GM13976 (cell line): ENCODE data around the gene HOXB6.

Experiments used
- DNase-seq: peaks from one replicate; pipeline ENCODE4 v3.0.0; 2012; ENCODE audit warnings: low spot score
- CTCF ChIP-seq: IDR thresholded peaks from 2 replicates; pipeline ENCODE4 v1.5.1; 2012; ENCODE audit warnings: borderline replicate concordance, mild to moderate bottlenecking; ENCODE audit not compliant: insufficient read depth; ENCODE audit errors: extremely low read depth, missing control alignments, control extremely low read depth
- in situ Hi-C: fragments of 300-500 bp; cut with MboI; formaldehyde crosslinking; loops from one replicate; pipeline ENCODE4 v1.12.0; 2022; ENCODE audit warnings: low sequenced_read_pairs, mixed read lengths, inconsistent platforms; ENCODE audit not compliant: unreplicated experiment

The HOXB6 gene

GRCh38 chr17:48567209-48567608 lies 37.6 kb downstream of the HOXB6 start:
- DNase-seq, result no peak
- in situ Hi-C loops, result no loop called here
- TF ChIP-seq CTCF, result no peak

GRCh38 chr17:48566717-48567116 lies 38.1 kb downstream of the HOXB6 start:
- in situ Hi-C loops, result no loop called here
- no peak for DNase-seq
- no peak for TF ChIP-seq CTCF

- no peak for DNase-seq
- TF ChIP-seq CTCF, result no peak
- in situ Hi-C loops, result no loop called here
Observed at GRCh38 chr17:48565925-48566710, 38.7 kb downstream of the HOXB6 start.

GRCh38 chr17:48565022-48565554 lies 39.7 kb downstream of the HOXB6 start:
- no peak for TF ChIP-seq CTCF
- in situ Hi-C loops, result no loop called here
- no peak for DNase-seq

- in situ Hi-C loops, result no loop called here
- no peak for DNase-seq
- no peak for TF ChIP-seq CTCF
Observed at GRCh38 chr17:48564188-48565021, 40.4 kb downstream of the HOXB6 start.

GRCh38 chr17:48563867-48564187 lies 41.0 kb downstream of the HOXB6 start:
- TF ChIP-seq CTCF, result no peak
- in situ Hi-C loops, result no loop called here

More at GRCh38 chr17:48563867-48564187, 41.0 kb downstream of the HOXB6 start:
- DNase-seq, result no peak
